GM12892 (cell line): Measurements from ENCODE around the gene ZNF267.

Source experiments
- POLR2AphosphoS5 ChIP-seq: IDR thresholded peaks from 2 replicates; pipeline ENCODE4 v1.6.1; 2011; ENCODE audit warnings: low read depth, low read length, control low read depth
- TAF1 ChIP-seq: IDR thresholded peaks from 2 replicates; pipeline ENCODE4 v1.6.1; 2011; ENCODE audit warnings: low read depth, mild to moderate bottlenecking, control low read depth, low read length, borderline replicate concordance

- no peak for TF ChIP-seq POLR2AphosphoS5
- TF ChIP-seq TAF1 = no peak
Observed at GRCh38 chr16:31861455-31861854, 12.2 kb upstream of the ZNF267 start.
